GM12875 (cell line): ENCODE results near the gene SLC25A17.
"Not testable (repeated sequence)": the region's sequence is repeated elsewhere in the genome, so short reads cannot be mapped to it uniquely, and the experiment has no call there.

ENCODE experiments used
- H3K4me3 ChIP-seq: one replicate; pipeline ENCODE4 v1.5.1; 2011; ENCODE audit warnings: low read depth, low read length, control low read depth
- TF ChIP-seq, protein P1 (sequence below): IDR thresholded peaks from 2 replicates; pipeline ENCODE4 v1.5.1; 2011; ENCODE audit warnings: low read depth, mild to moderate bottlenecking, control low read depth, inconsistent platforms, low read length, moderate library complexity, borderline replicate concordance; ENCODE audit not compliant: insufficient read depth

SLC25A17 gene, protein sequence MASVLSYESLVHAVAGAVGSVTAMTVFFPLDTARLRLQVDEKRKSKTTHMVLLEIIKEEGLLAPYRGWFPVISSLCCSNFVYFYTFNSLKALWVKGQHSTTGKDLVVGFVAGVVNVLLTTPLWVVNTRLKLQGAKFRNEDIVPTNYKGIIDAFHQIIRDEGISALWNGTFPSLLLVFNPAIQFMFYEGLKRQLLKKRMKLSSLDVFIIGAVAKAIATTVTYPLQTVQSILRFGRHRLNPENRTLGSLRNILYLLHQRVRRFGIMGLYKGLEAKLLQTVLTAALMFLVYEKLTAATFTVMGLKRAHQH

DNA sequence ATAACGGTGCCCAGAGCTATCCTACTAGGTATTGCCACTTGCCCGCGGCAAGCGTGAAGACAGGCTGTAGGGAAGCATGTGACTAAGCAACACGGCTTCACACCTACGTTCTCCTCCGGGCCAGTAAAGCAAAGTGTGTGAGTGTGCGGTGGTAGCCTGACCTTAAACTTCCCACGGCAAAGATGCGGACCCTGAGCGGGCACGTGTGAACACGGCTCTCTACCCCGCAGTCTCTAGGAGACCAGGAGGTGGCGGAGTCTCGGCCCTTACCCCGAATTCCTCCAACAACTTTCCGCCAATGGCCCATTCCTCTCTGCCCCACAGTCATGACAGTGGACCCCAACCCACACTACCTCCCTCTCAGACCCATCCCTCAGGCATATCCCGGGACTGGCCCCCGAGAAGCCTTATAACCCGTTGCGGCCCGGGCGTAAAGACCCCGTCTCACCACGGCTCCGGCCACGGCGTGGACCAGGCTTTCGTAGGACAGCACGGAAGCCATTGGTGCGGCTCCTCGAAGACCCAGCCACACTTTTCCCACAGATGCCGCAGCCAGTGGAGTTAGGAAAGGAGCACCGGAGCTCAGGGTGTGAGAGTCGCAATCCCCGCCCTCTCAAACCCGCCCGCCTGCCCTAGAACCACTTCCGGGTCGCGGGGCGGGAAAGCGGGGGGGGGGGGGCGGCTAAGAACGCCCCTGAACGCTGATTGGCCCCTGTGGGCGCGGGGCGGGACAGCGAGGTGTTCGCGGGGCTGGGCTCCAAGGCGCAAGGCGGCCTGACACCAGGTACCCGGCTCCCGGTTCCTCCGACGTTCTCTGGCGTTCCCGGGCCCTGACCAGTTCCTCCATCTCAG lies at the start of gene SLC25A17:
Gene SLC25A17 (minus strand): TSS at position 600 of the 852 bp plus-strand sequence. CDS start 98 bp downstream, at position 502.
- TF ChIP-seq, protein P1, sequence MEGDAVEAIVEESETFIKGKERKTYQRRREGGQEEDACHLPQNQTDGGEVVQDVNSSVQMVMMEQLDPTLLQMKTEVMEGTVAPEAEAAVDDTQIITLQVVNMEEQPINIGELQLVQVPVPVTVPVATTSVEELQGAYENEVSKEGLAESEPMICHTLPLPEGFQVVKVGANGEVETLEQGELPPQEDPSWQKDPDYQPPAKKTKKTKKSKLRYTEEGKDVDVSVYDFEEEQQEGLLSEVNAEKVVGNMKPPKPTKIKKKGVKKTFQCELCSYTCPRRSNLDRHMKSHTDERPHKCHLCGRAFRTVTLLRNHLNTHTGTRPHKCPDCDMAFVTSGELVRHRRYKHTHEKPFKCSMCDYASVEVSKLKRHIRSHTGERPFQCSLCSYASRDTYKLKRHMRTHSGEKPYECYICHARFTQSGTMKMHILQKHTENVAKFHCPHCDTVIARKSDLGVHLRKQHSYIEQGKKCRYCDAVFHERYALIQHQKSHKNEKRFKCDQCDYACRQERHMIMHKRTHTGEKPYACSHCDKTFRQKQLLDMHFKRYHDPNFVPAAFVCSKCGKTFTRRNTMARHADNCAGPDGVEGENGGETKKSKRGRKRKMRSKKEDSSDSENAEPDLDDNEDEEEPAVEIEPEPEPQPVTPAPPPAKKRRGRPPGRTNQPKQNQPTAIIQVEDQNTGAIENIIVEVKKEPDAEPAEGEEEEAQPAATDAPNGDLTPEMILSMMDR, result peak; percentile 45; the same call in 1 of the 2 replicates
- peak within 1 kb of the TSS; percentile 96 for H3K4me3 ChIP-seq

DNA sequence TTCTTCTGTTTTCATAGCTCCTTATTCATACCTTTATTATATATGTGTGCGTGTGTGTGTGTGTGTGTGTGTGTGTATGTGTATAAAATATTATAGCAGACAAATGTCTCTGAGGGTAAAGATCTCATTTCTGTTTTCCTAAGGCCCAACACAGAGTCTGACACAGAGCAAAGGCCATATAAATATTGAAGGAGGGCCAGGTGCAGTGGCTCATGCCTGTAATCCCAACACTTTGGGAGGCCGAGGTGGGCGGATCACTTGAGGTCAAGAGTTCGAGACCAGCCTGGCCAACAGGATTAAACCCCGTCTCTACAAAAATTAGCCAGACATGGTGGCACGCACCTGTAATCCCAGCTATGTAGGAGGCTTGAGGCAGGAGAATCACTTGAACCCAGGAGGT lies 49.2 kb upstream of the SLC25A17 start:
- H3K4me3 ChIP-seq, result not testable (repeated sequence)

DNA sequence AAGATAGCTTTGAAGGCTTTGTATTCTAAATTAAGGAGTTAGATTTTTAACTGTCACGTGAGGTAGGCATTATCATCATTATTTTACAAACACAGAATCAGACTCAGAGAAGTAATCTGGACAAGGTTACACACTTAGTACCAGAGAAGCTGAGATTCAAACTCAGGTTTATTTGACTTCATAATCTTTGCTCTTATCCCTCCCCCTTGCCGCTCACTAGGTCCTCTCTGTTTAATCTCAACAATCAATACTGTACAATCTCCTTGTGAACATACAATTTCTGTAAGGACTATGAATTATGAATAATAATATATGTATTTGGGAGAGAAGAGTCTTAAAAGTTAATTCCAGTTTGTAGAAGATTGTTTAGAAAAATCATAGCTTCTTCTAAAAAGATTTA lies 48.0 kb upstream of the SLC25A17 start:
- H3K4me3 ChIP-seq, result no peak overlapping the region
- TF ChIP-seq, protein P1, result no peak

DNA sequence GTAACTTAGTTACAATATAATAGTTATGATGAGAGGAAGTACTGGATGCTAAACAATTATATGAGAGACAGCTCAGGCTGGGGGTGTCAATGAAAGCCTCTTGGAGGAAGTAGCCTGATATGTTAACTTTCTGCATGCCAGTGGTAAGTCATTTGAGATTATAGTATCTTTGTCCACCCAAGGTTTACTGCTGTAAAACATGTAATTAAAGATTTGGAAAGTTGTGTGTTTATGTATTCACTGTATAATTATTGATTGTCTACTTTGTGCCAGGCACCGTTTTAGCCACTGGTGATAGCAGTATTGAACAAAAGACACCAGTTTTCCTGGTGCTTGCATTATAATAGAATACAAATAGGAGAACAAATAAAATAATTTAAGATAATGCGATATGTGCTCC lies 43.4 kb upstream of the SLC25A17 start:
- TF ChIP-seq, protein P1, result no peak
- no peak overlapping the region for H3K4me3 ChIP-seq

DNA sequence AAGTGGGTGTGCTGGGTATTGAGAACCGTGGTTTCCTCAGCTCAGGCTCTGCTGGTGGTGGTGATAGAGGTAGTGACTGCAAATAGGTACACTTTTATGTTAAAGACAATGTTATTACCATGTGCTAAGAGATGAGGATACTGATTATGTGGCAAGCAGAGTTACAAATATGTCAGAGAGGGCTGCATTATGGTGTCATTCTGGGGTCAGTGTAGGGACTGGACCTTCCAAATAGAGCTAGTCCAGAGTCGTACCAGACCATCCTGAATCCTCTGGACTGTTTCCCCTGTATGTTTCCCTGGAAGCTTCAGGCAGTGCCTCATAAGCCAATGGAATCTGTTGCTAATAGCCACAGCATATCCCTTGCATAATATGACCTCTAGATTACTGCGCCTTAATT lies 42.9 kb upstream of the SLC25A17 start, which contains the start of gene DNAJB7:
Gene DNAJB7 (minus strand): TSS at position 101 of the 400 bp plus-strand sequence. CDS start 119 bp downstream, outside the sequence.
- TF ChIP-seq, protein P1, result no peak
- no peak within 1 kb of the TSS for H3K4me3 ChIP-seq

DNA sequence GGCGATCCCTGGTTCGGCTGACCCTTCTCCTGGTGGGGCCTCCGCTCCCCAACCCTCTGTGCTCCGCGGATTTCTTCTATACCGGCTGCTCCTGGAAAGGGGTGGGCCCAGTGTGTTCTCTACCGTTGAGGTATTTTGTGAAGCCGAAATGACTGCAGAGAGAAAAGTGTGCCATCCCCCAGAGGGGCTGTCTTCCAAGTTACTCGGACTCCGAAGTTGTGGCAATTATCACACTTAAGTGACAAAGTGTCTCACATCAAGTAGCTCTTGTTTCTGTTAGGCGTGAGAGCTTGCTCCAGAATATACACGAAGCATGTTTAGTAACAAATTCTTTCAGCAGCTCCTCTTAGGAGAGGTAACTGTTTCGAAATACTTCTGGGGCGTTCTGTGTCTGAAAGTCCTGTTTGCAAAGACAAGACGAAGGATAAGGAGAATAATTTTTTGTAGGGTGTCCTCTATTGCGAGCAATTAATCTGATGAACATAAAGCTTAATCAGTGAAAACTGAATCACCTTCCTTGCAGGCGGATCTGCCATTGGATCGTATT lies 38.2 kb upstream of the SLC25A17 start:
- peak overlapping the region; percentile 84 for H3K4me3 ChIP-seq
- TF ChIP-seq, protein P1, result no peak

DNA sequence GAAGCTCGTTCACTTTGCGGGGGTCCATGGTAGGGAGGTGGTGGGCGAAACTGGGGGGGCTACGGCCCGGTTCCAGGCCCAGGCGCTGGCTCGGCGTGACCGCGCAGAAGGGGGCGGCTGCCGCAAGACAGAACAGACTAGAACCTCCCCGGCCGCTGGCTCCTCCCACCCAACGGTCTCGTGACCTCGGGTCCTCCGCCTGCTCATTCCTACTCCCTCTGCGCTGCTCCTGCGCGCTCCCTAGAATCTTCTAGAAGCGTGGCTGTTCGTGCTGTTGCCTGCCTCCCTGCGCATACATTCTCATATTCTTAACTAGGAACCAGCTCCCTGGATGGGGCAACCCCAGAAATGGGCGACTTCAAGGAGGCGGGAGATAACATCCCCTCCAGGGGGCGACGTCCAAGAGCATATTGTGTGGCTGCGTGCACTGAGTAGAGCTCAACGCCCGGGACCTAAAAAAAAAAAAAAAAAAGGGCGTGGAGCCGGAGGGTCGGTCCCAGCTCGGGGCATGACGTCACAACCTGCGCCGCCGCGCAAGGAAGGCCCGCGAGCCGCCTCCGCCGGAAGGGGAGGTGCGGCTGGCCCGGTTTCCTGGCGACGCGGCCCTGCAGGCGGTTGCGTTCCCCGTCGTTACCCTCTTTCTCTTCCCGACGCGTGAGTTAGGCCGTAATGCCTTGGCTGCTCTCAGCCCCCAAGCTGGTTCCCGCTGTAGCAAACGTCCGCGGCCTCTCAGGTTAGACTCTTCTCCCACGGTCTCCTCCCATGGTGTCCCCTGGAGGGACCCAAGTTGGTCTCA lies 37.6 kb upstream of the SLC25A17 start, which contains the start of the genes ST13 and XPNPEP3:
Gene ST13 (minus strand): TSS at position 127 of the 796 bp plus-strand sequence. CDS start 99 bp downstream, at position 28.
Gene XPNPEP3 (plus strand): TSS at position 636 of the 796 bp plus-strand sequence. CDS start 34 bp downstream, at position 670.
- peak within 1 kb of the TSS; percentile 84 for H3K4me3 ChIP-seq
- TF ChIP-seq, protein P1, result no peak
